Brain microvascular endothelial cell (primary cell): ENCODE data around the gene ITPK1.

ENCODE experiments used
- DNase-seq: peaks from one replicate; pipeline ENCODE4 v3.0.0-alpha.2; 2020
- H3K27ac ChIP-seq: fragments of 250-450 bp; sonication (Bioruptor Pico); 2 replicates; pipeline ENCODE4 v1.5.1; 2020; ENCODE audit warnings: mild to moderate bottlenecking, moderate library complexity
- H3K27me3 ChIP-seq: fragments of 250-450 bp; sonication (Bioruptor Pico); replicated peaks from 2 replicates; pipeline ENCODE4 v1.5.1; 2020; ENCODE audit warnings: mild to moderate bottlenecking
- H3K36me3 ChIP-seq: fragments of 250-450 bp; sonication (Bioruptor Pico); replicated peaks from 2 replicates; pipeline ENCODE4 v1.5.1; 2020; ENCODE audit warnings: mild to moderate bottlenecking
- H3K4me3 ChIP-seq: 2 replicates; pipeline ENCODE4 v1.5.1; 2011; ENCODE audit warnings: low read depth, mild to moderate bottlenecking, control low read depth, low read length, moderate library complexity
- CTCF ChIP-seq: IDR thresholded peaks from 2 replicates; pipeline ENCODE4 v1.5.1; 2011; ENCODE audit warnings: low read depth, mild to moderate bottlenecking, moderate library complexity, low read length, control low read depth, inconsistent platforms; ENCODE audit errors: missing control alignments
- in situ Hi-C: cut with HindIII; loops from 2 replicates; pipeline ENCODE4 v1.10.0; 2017; ENCODE audit warnings: low sequenced_read_pairs, low pct_ligation_motif_present

Gene ITPK1

GRCh38 chr14:93092606-93093556 is 22.8 kb downstream of the ITPK1 start:
- in situ Hi-C loops, result no loop called here

GRCh38 chr14:93091666-93092065 is 24.1 kb downstream of the ITPK1 start:
- TF ChIP-seq CTCF, result no peak
- H3K27ac ChIP-seq, result no peak overlapping the region
- no peaks in the 10 kb centered on the region for H3K36me3 ChIP-seq
- H3K4me3 ChIP-seq, result no peak overlapping the region
- DNase-seq, result no peak
- in situ Hi-C loops, result no loop called here
- H3K27me3 ChIP-seq, result no peaks in the 10 kb centered on the region

More at GRCh38 chr14:93092606-93093556, 22.8 kb downstream of the ITPK1 start:
- DNase-seq, result no peak
- H3K27ac ChIP-seq, result no peak overlapping the region
- no peak overlapping the region for H3K4me3 ChIP-seq
- TF ChIP-seq CTCF, result no peak
- H3K36me3 ChIP-seq, result no peaks in the 10 kb centered on the region
- no peaks in the 10 kb centered on the region for H3K27me3 ChIP-seq

- Histone ChIP-seq H3K27ac (no peak overlapping the region), H3K4me3 (no peak overlapping the region)
These were observed 24.7 kb downstream of the ITPK1 start for GRCh38 chr14:93090826-93091555.

GRCh38 chr14:93089521-93090269 is 26.0 kb downstream of the ITPK1 start:
- in situ Hi-C loops, result no loop called here
- TF ChIP-seq CTCF, result no peak
- Histone ChIP-seq H3K36me3 (no peaks in the 10 kb centered on the region), H3K4me3 (no peak overlapping the region), H3K27ac (no peak overlapping the region), H3K27me3 (no peaks in the 10 kb centered on the region)
- DNase-seq, result no peak

More at GRCh38 chr14:93090826-93091555, 24.7 kb downstream of the ITPK1 start:
- no peaks in the 10 kb centered on the region for H3K27me3 ChIP-seq
- H3K36me3 ChIP-seq, result no peaks in the 10 kb centered on the region
- DNase-seq, result no peak
- TF ChIP-seq CTCF, result no peak
- in situ Hi-C loops, result no loop called here

GRCh38 chr14:93086441-93087055 is 29.2 kb downstream of the ITPK1 start:
- no peak for TF ChIP-seq CTCF
- in situ Hi-C loops, result no loop called here
- Histone ChIP-seq H3K4me3 (no peak overlapping the region), H3K36me3 (no peaks in the 10 kb centered on the region), H3K27ac (no peak overlapping the region), H3K27me3 (no peaks in the 10 kb centered on the region)
- DNase-seq, result no peak
